GM11168 (cell line): ENCODE results near the gene HTR3D.
"Not testable (repeated sequence)": the region's sequence is repeated elsewhere in the genome, so short reads cannot be mapped to it uniquely, and the experiment has no call there.

Experiments
- in situ Hi-C: fragments of 300-500 bp; cut with MboI; formaldehyde crosslinking; loops from one replicate; pipeline ENCODE4 v1.12.0; 2022; ENCODE audit warnings: low sequenced_read_pairs; ENCODE audit not compliant: unreplicated experiment

HTR3D gene

DNA sequence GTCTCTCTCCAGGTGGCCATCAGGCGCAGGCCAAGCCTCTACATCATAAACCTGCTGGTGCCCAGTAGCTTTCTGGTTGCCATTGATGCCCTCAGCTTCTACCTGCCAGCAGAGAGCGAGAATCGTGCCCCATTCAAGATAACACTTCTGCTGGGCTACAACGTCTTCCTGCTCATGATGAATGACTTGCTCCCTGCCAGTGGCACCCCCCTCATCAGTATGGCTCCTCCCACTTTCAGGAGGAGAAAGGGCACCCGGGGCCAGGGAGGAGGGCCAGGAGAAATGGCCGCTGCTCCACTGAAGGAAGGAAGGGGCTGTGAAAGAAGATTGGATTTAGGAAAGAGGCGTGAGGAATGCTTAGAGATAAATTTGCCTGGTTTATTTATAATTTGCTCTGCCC, 27.9 kb downstream of the HTR3D start:
- in situ Hi-C loops: no loop called here

DNA sequence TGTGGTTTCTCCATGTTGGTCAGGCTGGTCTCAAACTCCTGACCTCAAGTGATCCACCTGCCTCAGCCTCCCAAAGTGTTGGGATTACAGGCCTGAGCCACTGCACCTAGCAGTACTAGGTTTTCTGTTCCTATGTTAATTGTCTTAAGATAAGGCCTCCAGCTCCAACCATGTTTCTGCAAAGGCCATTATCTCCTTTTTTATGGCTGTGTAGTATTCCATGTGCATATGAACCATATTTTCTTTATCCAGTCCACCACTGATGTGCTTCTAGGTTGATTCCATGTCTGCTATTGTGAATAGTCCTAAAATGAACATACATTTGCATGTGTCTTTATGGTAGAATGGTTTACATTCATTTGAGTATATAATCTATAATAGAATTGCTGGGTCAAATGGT, 31.1 kb downstream of the HTR3D start:
- in situ Hi-C loops: no loop called here

DNA sequence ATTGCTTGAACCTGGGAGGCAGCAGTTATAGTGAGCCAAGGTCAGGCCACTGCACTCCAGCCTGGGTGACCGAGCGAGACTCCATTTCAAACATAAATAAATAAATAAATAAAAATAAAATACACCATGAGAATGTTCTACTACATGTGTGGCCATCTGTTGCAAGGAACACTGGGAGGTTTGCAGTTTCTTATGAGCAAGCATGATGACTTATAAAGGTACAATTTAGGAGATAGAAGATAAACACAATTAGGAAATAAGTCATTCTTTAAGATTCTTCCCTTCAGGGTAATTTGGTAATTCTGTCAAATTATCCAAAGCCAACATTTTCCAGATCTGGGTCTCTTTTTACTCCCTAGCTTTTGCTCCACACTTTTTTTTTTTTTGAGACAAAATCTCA, 34.7 kb downstream of the HTR3D start:
- in situ Hi-C loops: no loop called here

DNA sequence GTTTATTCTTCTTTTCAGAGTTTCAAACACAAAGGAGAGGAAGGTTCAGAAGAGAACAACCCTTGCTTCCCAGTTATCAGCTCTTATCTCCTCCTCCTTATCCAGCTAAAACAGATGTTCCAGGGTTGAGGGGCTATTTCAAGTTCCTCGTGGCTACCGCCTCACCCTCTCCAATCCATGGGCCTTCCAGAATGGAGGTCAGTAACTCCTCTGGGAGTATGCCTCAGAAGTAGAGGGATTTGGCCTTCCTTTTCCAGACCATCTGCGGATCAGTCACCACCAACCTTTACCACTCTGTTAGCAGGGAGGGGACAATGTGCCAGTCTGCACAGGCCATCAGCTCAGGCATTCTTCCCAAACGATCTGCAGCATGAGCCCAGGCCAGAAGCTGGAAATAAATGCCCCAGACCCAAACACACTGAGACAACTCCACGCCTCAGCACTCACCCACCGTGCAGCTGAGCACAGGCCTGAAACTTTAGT, 36.1 kb downstream of the HTR3D start:
- in situ Hi-C loops: no loop called here

DNA sequence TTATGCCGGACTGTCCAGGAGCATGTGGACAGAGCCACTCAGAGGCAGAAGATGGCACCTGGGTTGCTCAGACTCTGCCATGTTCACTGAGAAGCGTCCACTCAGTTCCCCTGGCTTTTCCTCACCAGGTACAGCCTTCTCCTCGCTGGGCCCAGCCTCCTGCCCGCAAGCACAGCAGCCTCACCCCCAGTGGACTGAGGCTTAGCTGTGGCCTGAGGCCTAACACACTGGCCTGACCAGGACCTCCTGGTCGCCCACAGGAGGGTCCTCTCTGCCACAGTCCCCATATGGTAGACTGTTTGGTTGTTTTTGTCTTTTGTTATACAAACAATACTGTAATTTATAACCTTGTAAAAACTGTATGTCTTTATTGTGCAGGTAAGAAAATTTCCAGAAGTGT, 36.8 kb downstream of the HTR3D start:
- in situ Hi-C loops: no loop called here

DNA sequence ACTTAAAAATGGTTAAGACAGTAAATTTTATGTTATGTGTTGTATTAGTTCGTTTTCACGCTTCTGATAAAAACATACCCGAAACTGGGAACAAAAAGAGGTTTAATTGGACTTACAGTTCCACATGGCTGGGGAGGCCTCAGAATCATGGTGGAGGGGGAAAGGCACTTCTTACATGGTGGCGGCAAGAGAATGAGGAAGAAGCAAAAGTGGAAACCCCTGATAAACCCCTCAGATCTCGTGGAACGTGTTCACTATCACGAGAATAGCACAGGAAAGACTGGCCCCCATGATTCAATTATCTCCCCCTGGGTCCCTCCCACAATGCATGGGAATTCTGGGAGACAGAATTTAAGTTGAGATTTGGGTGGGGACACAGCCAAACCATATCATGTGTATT, 39.6 kb downstream of the HTR3D start:
- in situ Hi-C loops: not testable (repeated sequence)

DNA sequence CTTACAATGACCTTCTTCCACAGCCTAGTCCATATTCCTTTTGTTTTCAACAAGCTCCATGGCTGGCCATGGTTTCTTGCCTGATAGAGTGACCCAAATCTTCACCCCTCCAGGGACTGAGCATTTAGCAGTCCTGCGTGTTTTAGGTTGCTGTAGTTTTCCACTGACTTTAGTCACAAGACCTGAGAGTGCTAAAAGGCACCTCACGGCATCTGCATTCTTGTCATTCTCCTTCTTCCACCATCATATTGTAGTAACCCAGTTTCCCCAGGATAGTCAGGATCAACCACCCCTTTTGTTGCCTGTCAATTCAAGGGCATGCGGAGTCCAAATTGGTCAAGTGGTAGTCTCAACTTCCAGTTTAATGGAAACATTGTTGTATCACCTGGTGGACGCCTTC, 42.1 kb downstream of the HTR3D start:
- in situ Hi-C loops: no loop called here

DNA sequence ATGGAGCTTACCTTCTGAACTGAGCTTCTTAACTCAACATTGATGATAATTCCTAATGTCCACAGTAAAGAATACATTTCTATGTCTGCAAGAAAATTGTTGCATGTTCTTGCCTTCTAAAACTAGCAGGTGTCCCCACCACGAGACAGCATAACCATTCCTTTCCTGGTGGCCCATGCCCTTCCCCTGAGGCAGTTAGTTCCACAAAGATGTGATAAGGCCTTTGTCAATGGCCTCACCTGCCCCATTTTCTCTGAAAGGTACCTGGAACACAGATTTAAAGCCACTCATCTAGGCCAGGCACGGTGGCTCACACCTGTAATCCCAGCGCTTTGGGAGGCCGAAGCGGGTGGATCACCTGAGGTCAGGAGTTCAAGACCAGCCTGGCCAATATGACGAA, 44.4 kb downstream of the HTR3D start:
- in situ Hi-C loops: no loop called here

DNA sequence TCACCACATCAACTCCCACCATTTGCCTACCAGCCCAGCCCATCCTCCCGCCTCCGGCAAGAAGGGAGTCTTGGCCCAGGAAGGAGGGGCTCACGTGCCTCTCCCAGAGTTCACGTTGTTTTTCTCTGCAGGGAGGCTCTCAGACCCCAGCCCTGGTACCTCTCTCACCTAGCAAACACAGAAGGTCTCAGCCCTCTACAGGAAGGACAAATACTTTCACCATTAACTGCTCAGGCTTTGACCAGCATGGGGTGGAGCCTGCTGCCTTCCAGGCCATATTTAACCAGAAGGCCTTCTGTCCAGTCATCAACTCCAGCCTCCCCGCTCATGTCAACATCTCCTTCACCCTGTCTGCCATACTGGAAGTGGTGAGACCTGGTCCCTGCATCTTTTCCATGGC, 46.3 kb downstream of the HTR3D start:
- in situ Hi-C loops: no loop called here

DNA sequence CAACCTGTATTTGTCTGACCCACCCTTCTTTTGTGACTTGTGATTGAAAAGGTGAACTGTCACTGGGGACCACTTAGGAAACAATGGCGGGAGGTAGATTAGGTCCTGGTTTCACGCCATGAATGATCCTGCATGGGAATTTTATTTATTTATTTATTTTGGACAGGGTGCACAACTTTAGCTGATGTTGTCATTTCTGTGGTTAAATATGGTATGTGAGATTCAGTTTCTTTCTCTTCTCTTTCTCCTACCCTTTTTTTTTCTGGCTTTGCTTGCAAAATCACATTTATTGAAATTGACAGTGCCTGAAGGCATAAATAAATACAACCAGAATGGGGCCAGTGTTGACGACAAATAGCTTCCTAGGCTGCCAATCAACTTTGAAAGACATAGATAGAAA, 47.3 kb downstream of the HTR3D start:
- in situ Hi-C loops: no loop called here

DNA sequence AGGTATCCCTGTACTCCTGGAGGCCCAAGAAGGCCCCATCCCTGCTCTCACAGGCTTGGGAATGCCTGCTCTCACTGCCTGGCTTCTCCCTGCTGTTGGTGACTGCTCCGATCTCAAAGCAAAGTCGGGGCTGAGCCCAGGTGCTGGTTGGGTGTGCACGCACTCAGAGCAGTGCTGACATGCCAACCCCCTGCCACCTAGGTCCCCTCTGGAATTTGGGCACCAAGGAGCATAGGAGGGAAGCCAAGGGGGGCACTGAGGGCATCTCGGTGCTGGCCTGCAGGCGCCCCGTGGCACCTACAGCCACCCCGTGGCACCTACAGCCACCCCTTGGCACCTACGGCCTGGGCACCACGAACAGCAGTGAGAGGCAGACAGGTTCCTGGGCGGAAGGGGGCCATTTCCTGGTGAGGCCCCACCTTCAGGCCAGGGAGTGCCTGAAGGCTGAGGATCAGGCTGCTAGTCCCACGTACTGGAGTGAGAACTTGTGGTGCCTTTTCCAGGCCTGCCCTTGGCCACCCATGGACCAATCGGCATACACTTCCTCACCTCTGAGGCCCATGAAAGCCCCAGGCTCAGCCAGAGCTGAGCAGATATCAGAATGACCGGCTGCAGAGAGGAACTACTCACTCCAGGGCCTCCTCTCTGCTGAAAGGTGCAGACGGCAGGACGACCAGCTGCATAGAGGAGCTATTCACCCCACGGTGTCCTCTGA, 49.7 kb downstream of the HTR3D start:
- in situ Hi-C loops: no loop called here

DNA sequence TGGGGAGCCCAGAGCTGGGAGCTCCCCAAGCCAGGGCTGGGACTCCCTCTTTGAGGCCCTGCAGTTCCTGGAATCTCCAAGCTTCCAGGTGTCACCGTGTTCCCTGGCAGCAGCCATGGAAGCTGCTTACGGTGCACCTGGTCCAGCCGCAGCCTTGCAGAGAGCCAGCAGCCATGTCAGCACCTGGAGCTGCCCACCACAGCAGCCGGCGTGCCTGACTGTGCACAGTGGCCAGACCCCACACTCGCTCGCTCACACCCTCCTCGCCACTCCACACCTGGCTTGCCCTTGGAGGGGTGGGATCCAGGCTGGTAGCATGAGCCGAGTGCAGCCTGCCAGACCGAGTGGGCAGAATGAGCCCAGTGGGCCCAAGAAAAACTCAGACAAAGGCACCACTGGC, 50.5 kb downstream of the HTR3D start:
- in situ Hi-C loops: no loop called here

DNA sequence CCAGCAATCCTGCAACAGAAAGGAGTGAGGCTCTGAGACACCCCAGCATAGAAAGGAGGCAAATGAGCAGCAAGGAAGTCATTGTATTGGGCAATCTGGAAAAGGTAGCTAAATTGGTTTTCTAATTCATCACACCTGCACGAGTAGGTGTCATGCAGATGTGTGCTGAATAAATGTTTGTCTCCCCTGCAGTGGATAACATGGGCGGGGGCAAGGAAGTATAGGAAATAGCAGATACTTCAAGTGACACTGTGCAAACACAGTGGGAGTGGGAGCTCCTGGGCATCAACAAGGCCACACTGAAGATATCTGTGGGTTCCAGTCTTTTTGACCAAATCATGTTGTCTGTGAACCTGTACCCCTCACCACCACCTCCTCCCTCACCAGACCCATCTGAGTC, 50.9 kb downstream of the HTR3D start:
- in situ Hi-C loops: no loop called here

DNA sequence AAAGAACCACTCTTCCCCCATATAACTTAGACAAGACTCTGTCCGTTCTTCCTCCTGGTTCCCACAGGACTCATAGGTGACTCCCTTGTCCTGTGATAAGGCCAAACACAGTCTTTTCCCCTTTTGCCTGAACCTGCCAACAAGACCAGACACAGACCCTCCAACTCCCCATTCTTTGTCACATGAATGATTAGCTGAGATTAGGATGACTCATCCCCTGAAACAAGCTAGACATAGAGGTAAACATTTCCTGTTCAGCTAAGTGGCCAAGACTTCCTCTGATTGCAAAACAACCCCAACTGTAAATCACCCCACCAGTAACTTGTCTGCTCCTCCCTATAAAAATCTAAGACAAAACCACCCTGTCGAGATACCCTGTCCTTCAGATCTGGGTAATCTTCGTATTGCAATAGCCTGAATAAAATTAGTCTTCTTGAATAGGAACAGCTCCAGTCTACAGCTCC, 53.9 kb downstream of the HTR3D start:
- in situ Hi-C loops: no loop called here
